Nephron (organoid): Measurements from ENCODE around the gene FLVCR1.

ENCODE experiments used
- H3K27ac Mint-ChIP-seq, 3 experiments: 2 replicates each; pipeline ENCODE4 v1.8.0; 2020; ENCODE audit warnings: mixed read lengths in 3 of 3, mild to moderate bottlenecking in 2 of 3, moderate library complexity in 1 of 3
- H3K27me3 Mint-ChIP-seq: 2 replicates; pipeline ENCODE4 v1.8.0; 2021; ENCODE audit warnings: low read depth, mild to moderate bottlenecking, moderate library complexity, mixed read lengths
- H3K36me3 Mint-ChIP-seq: 2 replicates; pipeline ENCODE4 v1.8.0; 2020; ENCODE audit warnings: low read depth, mixed read lengths
- H3K4me1 Mint-ChIP-seq: 2 replicates; pipeline ENCODE4 v1.8.0; 2020; ENCODE audit warnings: mixed read lengths
- H3K4me3 Mint-ChIP-seq, 3 experiments: 2 replicates each; pipeline ENCODE4 v1.8.0; 2020; ENCODE audit warnings: mild to moderate bottlenecking in 3 of 3, mixed read lengths in 3 of 3, moderate library complexity in 2 of 3
- H3K9me3 Mint-ChIP-seq: 2 replicates; pipeline ENCODE4 v1.8.0; 2020; ENCODE audit warnings: mixed read lengths
- CTCF ChIP-seq, 3 experiments: fragments of 200-600 bp; sonication (generic); IDR thresholded peaks; one replicate each; pipeline ENCODE4 v1.5.0; 2021; ENCODE audit warnings: antibody characterized with exemption in 3 of 3; ENCODE audit not compliant: unreplicated experiment in 3 of 3

Gene FLVCR1

GRCh38 chr1:212926372-212926771 lies 68.3 kb downstream of the FLVCR1 start:
- H3K27me3 Mint-ChIP-seq, result peaks cover 13% of the 10 kb centered on the region
- no peak for TF ChIP-seq CTCF (IDR thresholded peaks at IDR 0.05; ENCODE audit: unreplicated experiment in 3 of 3)
- H3K4me3 Mint-ChIP-seq, result no peak overlapping the region
- H3K36me3 Mint-ChIP-seq, result no peaks in the 10 kb centered on the region
- peaks cover 57% of the 10 kb centered on the region for H3K4me1 Mint-ChIP-seq
- H3K9me3 Mint-ChIP-seq, result peaks cover 2% of the 10 kb centered on the region
- H3K27ac Mint-ChIP-seq, result no peak overlapping the region

GRCh38 chr1:212928323-212929291 lies 70.5 kb downstream of the FLVCR1 start:
- TF ChIP-seq CTCF (IDR thresholded peaks at IDR 0.05; ENCODE audit: unreplicated experiment in 3 of 3), result no peak
- peaks cover 2% of the 10 kb centered on the region for H3K9me3 Mint-ChIP-seq
- no peaks in the 10 kb centered on the region for H3K36me3 Mint-ChIP-seq
- peaks cover 9% of the 10 kb centered on the region for H3K27me3 Mint-ChIP-seq
- peak overlapping the region in 1 of 3 experiments; percentile 59 for H3K4me3 Mint-ChIP-seq
- H3K4me1 Mint-ChIP-seq, result peaks cover 45% of the 10 kb centered on the region
- H3K27ac Mint-ChIP-seq, result peak overlapping the region; percentile 75 to 80 (median 77)

DNA sequence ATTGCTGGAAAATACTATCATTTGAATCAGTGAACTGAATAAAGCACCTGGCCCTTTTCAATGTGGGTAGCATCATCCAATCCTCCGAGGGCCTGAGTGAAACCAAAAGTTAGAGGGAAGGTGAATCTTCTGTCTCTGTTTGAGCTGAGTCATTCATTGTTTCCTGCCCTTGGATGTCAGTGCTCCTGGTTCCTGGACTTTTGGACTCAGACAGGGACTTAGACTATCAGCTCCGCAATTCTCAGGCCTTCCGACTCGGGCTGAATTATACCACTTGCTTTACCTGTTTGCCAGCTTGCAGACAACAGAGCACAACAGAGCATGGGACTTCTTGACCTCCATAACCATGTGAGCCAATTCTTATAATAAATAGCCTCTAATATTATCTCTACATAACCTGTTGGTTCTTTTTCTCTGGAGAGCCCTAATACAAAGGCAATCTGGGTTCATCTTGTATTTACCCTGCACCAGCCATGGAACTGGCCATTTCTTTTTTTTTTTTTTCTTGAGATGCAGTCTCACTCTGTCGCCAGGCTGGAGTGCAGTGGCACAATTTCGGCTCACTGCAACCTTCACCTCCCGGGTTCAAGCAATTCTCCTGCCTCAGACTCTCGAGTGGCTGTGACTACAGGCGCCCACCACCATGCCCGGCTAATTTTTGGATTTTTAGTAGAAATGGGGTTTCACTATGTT lies 73.1 kb downstream of the FLVCR1 start:
- Mint-ChIP-seq H3K27ac (no peak overlapping the region), H3K4me3 (no peak overlapping the region), H3K36me3 (no peaks in the 10 kb centered on the region), H3K9me3 (no peaks in the 10 kb centered on the region), H3K27me3 (peaks cover 6% of the 10 kb centered on the region), H3K4me1 (peaks cover 22% of the 10 kb centered on the region)
- no peak for TF ChIP-seq CTCF (IDR thresholded peaks at IDR 0.05; ENCODE audit: unreplicated experiment in 3 of 3)

DNA sequence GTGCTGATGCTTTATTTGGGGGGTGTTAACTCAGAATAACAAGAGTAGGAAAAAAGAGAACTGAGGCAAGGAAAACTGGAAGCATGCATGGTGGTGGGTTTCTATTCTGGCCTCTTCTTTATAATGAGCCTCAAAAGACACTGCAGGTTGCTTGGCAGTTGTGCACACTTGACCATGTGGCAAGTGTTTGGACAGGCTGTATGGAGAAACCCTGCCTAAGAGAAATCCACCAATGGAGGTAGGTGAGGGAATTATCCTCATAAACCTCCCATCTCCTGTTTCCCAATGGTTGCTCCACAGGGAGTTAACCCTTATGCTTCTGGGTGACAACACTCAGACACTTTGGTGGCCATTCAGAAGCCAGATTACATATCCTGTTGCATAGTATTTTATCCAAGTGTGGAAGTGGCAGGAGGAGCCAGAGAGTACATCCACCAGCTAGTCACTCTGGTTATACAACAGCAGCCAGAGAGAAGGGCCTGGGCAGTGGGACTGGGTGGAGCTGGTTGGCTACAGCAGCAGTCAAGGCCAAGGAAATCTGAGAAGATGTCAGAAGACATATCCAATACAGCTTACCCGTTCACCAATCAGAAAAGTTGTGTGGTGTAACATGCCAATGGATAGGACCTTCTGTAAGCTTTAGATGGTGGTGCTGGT lies 75.9 kb downstream of the FLVCR1 start:
- peaks cover 3% of the 10 kb centered on the region for H3K9me3 Mint-ChIP-seq
- no peak for TF ChIP-seq CTCF (IDR thresholded peaks at IDR 0.05; ENCODE audit: unreplicated experiment in 3 of 3)
- no peaks in the 10 kb centered on the region for H3K27me3 Mint-ChIP-seq
- H3K36me3 Mint-ChIP-seq, result no peaks in the 10 kb centered on the region
- H3K4me1 Mint-ChIP-seq, result peaks cover 5% of the 10 kb centered on the region
- H3K27ac Mint-ChIP-seq, result no peak overlapping the region
- no peak overlapping the region for H3K4me3 Mint-ChIP-seq

GRCh38 chr1:212935387-212935981 lies 77.4 kb downstream of the FLVCR1 start:
- no peaks in the 10 kb centered on the region for H3K27me3 Mint-ChIP-seq
- no peak for TF ChIP-seq CTCF (IDR thresholded peaks at IDR 0.05; ENCODE audit: unreplicated experiment in 3 of 3)
- H3K4me3 Mint-ChIP-seq, result no peak overlapping the region
- H3K36me3 Mint-ChIP-seq, result no peaks in the 10 kb centered on the region
- no peaks in the 10 kb centered on the region for H3K4me1 Mint-ChIP-seq
- no peak overlapping the region for H3K27ac Mint-ChIP-seq
- peaks cover 8% of the 10 kb centered on the region for H3K9me3 Mint-ChIP-seq
